Activated naive CD8-positive, alpha-beta T cell treated with anti-CD3 and anti-CD28 coated beads, Interleukin-2, amount 50 U/mL, for 24 hours (primary cell): ENCODE data around the gene DDX10.
A peak's percentile ranks its signal among the peaks of the same experiment; 100 is the strongest.

Experiments
- ATAC-seq: fragments of 150-1000 bp; cut with Tn5 transposase; one replicate; pipeline ENCODE4 v1.10.0; 2021
- DNase-seq: peaks from one replicate; pipeline ENCODE4 v3.0.0; 2021
- H3K27ac Mint-ChIP-seq: one replicate; pipeline ENCODE4 v1.8.0; 2021; ENCODE audit warnings: mild to moderate bottlenecking, mixed read lengths
- H3K27me3 Mint-ChIP-seq: one replicate; pipeline ENCODE4 v1.8.0; 2021; ENCODE audit warnings: mixed read lengths
- H3K36me3 Mint-ChIP-seq: one replicate; pipeline ENCODE4 v1.8.0; 2021; ENCODE audit warnings: low read depth, mixed read lengths
- H3K4me1 Mint-ChIP-seq: one replicate; pipeline ENCODE4 v1.8.0; 2021; ENCODE audit warnings: mixed read lengths
- H3K4me3 Mint-ChIP-seq: one replicate; pipeline ENCODE4 v1.8.0; 2021; ENCODE audit warnings: mild to moderate bottlenecking, moderate library complexity, mixed read lengths
- H3K9me3 Mint-ChIP-seq: one replicate; pipeline ENCODE4 v1.8.0; 2021; ENCODE audit warnings: mixed read lengths

DDX10 gene

DNA sequence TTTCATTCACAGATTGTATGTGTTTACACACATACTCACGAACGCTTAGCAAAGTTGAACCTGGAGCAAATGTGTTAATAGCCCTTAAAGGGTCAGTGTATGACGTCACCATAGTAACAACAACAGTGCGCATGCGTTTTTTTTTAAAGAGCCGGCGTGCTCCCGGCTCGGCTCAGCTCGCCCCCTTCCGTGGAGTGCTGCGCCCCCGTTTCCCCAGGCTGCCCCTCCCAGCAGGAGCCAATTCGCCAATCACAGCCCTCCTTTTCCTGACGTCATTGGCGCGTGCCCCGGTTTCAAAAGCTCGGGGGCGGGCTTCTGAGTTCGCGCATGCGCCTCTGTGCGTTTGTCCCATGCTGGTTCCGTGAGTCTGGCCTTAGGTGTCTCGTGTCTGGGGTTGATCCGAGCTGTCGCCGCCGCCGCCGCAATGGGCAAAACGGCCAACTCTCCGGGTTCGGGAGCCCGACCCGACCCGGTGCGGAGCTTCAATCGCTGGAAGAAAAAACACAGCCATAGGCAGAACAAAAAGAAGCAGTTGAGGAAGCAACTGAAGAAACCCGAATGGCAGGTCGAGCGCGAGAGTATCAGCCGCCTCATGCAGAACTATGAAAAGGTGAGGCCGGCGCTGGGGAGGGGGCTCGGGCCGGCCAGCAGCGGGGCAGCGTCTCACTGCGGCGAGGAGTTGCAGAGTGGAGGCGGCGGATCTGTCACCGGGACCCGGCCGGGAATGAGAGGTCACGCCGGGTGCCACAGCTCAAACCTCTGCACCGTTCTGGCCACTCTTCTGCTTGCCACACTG is at the start of gene DDX10:
Gene DDX10, plus strand, starts transcription at position 340 of the 796 bp plus-strand sequence. Its CDS starts 85 bp downstream, at position 425.
- Mint-ChIP-seq H3K4me1 (peaks cover 48% of the 10 kb centered on the region), H3K27me3 (peaks cover 3% of the 10 kb centered on the region), H3K27ac (peak within 1 kb of the TSS; percentile 98), H3K9me3 (no peaks in the 10 kb centered on the region), H3K36me3 (peaks cover 21% of the 10 kb centered on the region), H3K4me3 (peak within 1 kb of the TSS; percentile 100)
- ATAC-seq (peak; percentile 97), DNase-seq (peak; percentile 97)

DNA sequence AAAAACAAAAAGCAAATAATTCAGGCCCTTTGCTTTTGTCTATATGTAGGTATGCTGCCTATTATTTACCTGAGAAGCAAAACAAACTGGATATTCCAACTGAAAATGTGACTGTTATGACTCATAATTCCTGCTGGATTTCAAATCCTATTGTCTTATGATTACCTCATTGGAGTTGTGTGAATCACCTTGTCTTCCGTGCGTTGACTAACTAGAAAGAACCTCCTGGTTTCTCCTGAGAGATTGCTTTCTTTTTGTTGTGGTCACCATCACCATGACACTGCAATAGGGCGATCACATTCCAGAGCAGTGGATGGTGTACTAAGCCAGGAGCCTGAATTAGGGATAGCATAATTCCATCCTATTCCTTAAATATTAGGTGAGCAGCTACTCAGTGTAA is 48.3 kb upstream of the DDX10 start:
- Mint-ChIP-seq H3K9me3 (no peaks in the 10 kb centered on the region), H3K27ac (no peak overlapping the region), H3K4me3 (no peak overlapping the region), H3K27me3 (peaks cover 17% of the 10 kb centered on the region), H3K36me3 (no peaks in the 10 kb centered on the region), H3K4me1 (peaks cover 8% of the 10 kb centered on the region)
- no peak for DNase-seq
- no peak for ATAC-seq

DNA sequence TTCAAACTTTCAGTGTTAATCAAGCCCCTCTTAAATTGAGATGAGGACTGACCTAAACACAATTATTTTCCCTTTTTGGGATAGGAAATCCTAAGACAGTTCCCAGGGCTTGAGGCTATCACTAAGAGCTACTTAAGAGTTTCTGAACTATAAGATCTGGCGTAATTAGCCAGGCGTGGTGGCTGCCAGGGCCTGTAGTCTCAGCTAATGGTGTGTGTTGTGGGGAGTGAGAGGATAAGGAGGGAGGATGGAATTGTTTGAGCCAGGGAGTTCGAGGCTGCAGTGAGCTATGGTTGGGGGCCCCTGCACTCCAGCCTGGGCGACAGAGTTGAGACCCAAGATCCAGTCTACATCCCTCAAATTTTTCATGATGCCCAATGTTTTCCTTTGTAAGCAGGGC is 47.8 kb upstream of the DDX10 start:
- Mint-ChIP-seq H3K4me3 (no peak overlapping the region), H3K27ac (no peak overlapping the region), H3K27me3 (peaks cover 18% of the 10 kb centered on the region), H3K9me3 (no peaks in the 10 kb centered on the region), H3K36me3 (no peaks in the 10 kb centered on the region), H3K4me1 (peaks cover 12% of the 10 kb centered on the region)
- no peak for DNase-seq
- ATAC-seq = no peak

DNA sequence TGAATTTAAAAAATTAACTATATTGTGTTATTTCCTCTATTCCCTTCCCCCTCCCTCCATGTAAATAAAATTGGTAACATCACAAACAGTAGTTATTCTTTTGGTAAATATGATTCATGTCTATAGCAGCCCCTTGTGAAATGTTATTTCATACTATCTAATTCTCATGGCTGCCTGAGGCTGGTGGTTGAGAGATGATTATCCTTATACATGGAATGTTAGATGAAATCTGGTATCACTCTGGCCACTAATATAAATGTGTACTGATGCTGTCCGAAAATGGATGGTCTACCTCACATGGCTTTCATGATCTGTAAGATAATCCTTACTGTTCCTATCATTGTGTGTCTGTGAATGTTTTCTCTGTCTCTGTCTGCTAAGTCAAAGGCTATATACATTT is 46.3 kb upstream of the DDX10 start:
- Mint-ChIP-seq H3K4me3 (no peak overlapping the region), H3K36me3 (no peaks in the 10 kb centered on the region), H3K27ac (no peak overlapping the region), H3K4me1 (peaks cover 17% of the 10 kb centered on the region), H3K9me3 (no peaks in the 10 kb centered on the region), H3K27me3 (peaks cover 21% of the 10 kb centered on the region)
- ATAC-seq = no peak
- DNase-seq = no peak

DNA sequence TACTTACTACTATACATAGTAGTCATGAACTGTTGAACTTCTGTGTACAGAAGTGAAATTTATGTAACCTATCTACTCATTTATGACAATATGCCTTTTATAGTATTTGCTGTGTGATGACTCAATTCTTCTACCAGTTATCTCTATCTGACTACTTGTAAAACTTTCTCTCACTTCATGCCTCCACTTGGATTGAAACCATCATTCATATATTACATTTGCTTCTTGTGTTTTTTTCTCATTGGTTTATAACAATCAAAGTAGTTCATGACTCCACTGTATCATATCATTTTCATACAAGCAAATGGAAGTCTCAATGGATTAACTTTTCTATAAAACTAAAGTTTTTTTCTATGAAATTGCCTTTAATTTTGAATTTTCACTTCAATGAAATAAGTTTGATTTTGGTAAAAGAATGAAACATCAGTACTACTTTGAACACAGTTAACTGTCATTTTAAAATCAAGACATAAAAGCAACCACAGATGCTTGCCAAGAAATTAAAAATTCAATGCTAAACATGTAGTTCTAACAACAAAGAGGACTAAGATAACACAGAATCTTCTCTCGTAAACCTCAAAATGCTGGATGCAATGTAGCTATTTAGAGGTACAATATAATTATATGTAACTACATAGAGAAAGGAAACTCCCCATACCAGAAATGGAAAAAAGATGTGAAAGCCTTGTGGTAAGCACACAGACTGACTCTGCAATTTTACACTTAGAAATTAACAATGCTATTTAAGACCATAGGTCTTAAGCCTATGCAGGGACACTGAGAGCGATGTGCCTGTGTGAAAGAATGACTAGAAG is 43.7 kb upstream of the DDX10 start:
- Mint-ChIP-seq H3K27ac (peak overlapping the region; percentile 71), H3K9me3 (no peaks in the 10 kb centered on the region), H3K36me3 (no peaks in the 10 kb centered on the region), H3K27me3 (peaks cover 20% of the 10 kb centered on the region), H3K4me1 (peaks cover 35% of the 10 kb centered on the region), H3K4me3 (peak overlapping the region; percentile 29)
- ATAC-seq (peak; percentile 65), DNase-seq (no peak)

DNA sequence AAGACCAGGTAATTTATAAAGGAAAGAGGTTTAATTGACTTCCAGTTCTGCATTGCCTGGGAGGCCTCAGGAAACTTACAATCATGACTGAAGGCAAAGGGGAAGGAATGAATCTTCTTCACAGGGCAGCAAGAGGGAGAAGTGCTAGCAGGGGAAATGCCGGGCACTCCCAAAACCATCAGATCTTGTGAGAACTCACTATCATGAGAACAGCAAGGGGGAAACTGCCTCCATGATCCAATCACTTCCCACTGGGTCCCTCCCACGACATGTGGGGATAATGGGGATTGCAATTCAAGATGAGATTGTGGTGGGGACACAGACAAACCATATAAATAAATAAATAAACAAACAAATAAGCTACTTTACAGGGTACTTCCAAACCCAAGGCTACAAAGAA is 42.5 kb upstream of the DDX10 start:
- no peak overlapping the region for H3K4me3 Mint-ChIP-seq
- H3K27me3 Mint-ChIP-seq = peaks cover 16% of the 10 kb centered on the region
- no peak for DNase-seq
- peaks cover 35% of the 10 kb centered on the region for H3K4me1 Mint-ChIP-seq
- H3K27ac Mint-ChIP-seq = no peak overlapping the region
- no peaks in the 10 kb centered on the region for H3K9me3 Mint-ChIP-seq
- H3K36me3 Mint-ChIP-seq = no peaks in the 10 kb centered on the region
- ATAC-seq = no peak

DNA sequence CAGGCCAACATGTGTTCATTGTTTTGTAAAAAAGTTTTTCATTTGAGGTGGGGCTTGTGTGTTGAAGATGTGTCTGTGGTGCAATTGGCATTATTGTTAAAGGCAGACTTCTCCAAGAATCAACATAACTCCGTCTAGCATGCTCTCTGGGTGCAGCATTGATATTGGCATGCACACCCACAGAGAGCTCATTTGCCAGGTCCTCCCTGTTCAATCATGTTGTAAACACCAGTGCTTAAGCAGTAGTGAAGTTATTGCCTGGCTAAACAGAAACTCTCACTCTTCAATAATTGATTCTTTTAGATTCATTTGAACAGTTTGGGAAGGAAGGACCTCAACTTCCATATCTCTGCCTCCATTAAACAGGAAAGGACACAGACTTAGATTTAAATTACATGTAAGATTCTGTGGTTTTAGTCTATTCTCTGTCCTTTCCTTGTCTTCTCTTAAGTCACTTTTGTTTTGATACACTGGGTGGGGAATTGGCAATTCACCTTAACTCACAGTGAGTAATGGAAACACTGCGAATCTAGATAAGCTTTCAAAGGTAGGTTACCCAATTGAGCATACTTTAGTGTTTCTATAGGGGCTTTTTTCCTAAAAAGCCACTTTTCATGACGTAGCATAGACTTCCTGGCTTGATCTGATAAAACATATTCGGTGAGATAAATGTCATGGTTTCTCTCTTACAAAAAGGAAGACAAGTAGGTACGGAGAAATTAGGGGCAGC is 40.5 kb upstream of the DDX10 start:
- Mint-ChIP-seq H3K9me3 (no peaks in the 10 kb centered on the region), H3K36me3 (no peaks in the 10 kb centered on the region), H3K4me3 (peak overlapping the region; percentile 34), H3K4me1 (peaks cover 35% of the 10 kb centered on the region), H3K27me3 (peaks cover 9% of the 10 kb centered on the region), H3K27ac (peak overlapping the region; percentile 55)
- DNase-seq (no peak), ATAC-seq (peak; percentile 75)

DNA sequence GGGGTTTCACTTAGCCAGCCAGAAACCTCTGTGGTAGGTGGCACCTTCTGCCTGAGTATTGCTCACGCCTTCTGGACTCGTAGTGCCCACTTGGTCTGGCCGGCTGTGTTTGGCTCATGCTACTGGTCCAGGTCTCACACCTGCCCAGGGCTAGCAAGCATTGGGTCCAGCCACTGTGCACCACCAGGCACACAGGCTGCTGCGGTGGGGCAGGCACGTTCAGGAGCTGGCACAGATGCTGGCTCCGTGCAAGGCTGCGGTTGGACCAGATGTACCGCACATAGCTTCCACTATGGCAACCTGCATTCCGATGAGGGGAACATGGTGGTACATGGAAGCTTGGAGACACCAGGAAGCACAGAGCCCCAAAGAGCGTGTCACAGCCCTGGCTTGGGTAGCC is 36.5 kb upstream of the DDX10 start:
- Mint-ChIP-seq H3K9me3 (no peaks in the 10 kb centered on the region), H3K4me3 (no peak overlapping the region), H3K36me3 (no peaks in the 10 kb centered on the region), H3K27me3 (peaks cover 10% of the 10 kb centered on the region), H3K27ac (no peak overlapping the region), H3K4me1 (peaks cover 20% of the 10 kb centered on the region)
- ATAC-seq (no peak), DNase-seq (no peak)

DNA sequence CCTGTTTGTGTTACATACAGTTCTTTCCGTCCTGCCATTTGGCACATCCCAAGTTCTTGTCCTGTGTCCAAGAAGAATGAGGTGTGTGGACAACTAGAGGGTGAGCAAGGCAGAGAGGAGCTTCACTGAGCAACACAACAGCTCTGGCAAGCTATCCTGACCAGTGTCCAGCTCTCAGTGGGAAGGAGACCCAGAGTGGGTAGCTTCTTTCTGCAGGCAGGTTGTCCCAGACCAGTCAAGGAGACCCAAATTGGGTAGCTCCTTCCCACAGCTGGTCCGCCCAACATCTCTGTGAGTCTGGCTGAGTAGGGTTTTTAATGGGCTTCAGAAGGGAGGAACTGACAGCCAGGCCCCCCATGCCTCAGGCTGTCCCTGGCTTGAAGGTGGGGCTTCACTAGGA is 36.1 kb upstream of the DDX10 start:
- H3K36me3 Mint-ChIP-seq = no peaks in the 10 kb centered on the region

DNA sequence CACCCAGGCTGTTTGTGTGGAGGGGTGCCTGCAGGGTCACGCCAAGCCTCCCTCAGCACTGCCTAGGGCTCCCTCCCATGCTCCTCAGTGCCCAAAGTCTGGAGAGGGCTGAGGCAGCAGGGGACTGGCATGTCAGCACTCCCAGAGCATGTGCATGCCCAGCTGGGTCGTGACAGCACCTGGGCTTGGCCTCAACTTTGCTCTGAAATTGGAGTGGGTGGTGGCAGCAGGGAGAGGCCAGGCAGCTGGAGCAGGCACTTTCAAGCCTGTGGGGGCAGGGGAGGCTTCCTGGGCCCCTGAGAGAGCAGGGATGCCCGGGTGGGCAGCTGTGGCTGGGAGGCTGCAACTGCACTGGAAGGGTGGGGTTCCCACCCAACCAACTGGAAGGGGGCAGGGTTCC is 35.6 kb upstream of the DDX10 start:
- Mint-ChIP-seq H3K9me3 (no peaks in the 10 kb centered on the region), H3K4me3 (no peak overlapping the region), H3K4me1 (peaks cover 15% of the 10 kb centered on the region), H3K27ac (no peak overlapping the region), H3K27me3 (peaks cover 11% of the 10 kb centered on the region), H3K36me3 (no peaks in the 10 kb centered on the region)
- DNase-seq (no peak), ATAC-seq (no peak)

More for the DNA sequence above, 36.1 kb upstream of the DDX10 start:
- H3K27me3 Mint-ChIP-seq = peaks cover 10% of the 10 kb centered on the region
- ATAC-seq (no peak), DNase-seq (no peak)
- H3K4me1 Mint-ChIP-seq = peaks cover 20% of the 10 kb centered on the region
- no peak overlapping the region for H3K27ac Mint-ChIP-seq
- H3K4me3 Mint-ChIP-seq = no peak overlapping the region
- H3K9me3 Mint-ChIP-seq = no peaks in the 10 kb centered on the region

DNA sequence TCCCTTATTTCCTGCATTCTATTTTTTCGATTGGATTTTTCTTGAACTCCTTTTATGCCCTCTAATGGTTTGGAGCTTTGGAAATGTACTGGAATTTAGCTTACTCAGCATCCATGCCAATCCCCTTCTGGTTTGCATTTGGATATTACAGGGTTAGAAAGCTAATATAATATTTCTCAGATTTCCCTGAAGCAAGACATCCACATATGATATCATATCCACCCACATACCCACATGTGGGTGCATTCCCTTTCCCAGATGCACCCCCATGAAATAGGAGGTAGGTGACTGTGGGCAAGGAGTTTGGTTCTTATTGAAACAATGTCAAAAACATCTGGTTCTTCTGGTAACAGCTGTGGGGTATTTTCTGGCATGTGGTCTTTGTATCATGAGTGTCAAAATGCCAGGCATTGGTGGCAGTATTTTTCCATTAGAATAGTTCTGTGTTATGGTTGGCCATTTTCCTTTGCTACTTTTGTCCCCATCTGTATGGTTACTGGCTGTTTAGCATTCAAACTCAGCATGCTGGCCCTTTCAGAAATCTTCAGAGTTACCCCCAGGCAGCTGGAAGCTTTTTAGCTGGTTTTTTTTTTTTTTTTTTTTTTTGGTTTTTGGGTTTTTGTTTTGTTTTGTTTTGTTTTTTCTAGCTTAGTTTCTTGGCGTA is 32.7 kb upstream of the DDX10 start:
- Mint-ChIP-seq H3K27me3 (peaks cover 20% of the 10 kb centered on the region), H3K36me3 (no peaks in the 10 kb centered on the region), H3K27ac (no peak overlapping the region), H3K4me3 (no peak overlapping the region), H3K4me1 (peaks cover 2% of the 10 kb centered on the region), H3K9me3 (no peaks in the 10 kb centered on the region)
- ATAC-seq (no peak), DNase-seq (no peak)

DNA sequence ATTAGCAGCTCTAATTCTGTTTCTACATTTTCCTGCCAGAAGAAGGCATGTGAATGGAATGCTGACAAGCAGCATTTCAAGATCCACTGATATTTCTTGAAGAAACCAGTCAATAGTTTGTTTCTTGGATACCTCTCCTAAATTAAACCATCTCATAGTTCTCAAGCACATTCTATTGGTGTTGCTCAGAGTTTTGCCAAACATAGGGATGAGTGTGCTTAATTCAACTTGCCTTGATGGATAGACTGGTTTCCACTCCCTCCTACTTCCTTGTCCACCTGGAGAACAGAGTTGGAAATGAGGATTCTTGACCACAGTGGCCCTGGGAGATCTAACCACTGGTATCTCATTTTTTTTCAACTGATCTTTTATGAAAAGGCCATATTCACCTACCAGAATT is 29.8 kb upstream of the DDX10 start:
- Mint-ChIP-seq H3K27ac (no peak overlapping the region), H3K4me3 (no peak overlapping the region)
- no peak for ATAC-seq

DNA sequence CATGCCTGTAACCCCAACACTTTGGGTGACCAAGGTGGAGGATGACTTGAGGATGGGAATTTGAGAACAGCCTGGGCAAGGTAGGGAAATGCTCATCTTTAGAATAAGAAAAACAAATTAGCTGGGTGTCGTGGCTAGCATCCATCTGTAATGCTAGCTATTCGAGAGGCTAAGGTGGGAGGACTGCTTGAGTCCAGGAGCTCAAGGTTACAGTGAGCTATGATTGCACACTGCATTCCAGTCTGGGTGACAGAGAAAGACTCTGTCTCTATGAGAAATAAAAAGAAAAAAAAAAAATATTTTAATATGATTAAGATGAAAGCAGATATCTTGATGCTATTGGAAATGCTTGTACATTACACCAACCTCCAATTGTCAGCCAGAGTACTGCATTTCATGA is 28.6 kb upstream of the DDX10 start:
- H3K4me3 Mint-ChIP-seq = no peak overlapping the region
- H3K27me3 Mint-ChIP-seq = peaks cover 22% of the 10 kb centered on the region
- peaks cover 2% of the 10 kb centered on the region for H3K4me1 Mint-ChIP-seq
- DNase-seq (no peak), ATAC-seq (no peak)
- no peaks in the 10 kb centered on the region for H3K36me3 Mint-ChIP-seq
- no peak overlapping the region for H3K27ac Mint-ChIP-seq
- H3K9me3 Mint-ChIP-seq = no peaks in the 10 kb centered on the region

More for the DNA sequence above, 29.8 kb upstream of the DDX10 start:
- H3K9me3 Mint-ChIP-seq = no peaks in the 10 kb centered on the region
- peaks cover 22% of the 10 kb centered on the region for H3K27me3 Mint-ChIP-seq
- no peak for DNase-seq
- H3K36me3 Mint-ChIP-seq = no peaks in the 10 kb centered on the region
- peaks cover 2% of the 10 kb centered on the region for H3K4me1 Mint-ChIP-seq

DNA sequence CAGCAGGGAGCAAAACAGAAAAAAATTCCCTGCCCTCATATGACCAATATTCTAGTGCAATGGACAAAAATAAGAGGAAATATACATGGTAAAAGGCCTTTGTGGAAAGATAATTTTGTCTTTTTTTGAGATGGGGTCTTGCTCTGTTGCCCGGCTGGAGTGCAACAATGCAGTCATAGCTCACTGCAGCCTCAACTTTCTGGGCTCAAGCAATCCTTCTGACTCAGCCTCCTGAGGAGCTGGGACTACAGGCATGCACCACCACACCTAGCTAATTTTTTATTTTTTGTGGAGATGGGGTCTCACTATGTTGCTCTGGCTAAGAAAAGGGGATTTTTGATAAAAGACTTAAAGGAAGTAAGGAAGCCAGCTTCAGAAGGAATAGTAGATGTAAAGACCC is 25.7 kb upstream of the DDX10 start:
- Mint-ChIP-seq H3K36me3 (no peaks in the 10 kb centered on the region), H3K27me3 (peaks cover 15% of the 10 kb centered on the region), H3K4me1 (no peaks in the 10 kb centered on the region), H3K4me3 (no peak overlapping the region), H3K27ac (no peak overlapping the region), H3K9me3 (no peaks in the 10 kb centered on the region)
- no peak for ATAC-seq
- no peak for DNase-seq
